A549 (cell line): ENCODE measurements around the gene PACSIN1. TPM values are rescaled to one million over a fixed set of nuclear protein-coding genes. Genes with fewer than 3 reads are reported as not detected.

Experiments
- ATAC-seq, 2 experiments: fragments of 200-7000 bp in 1 of 2; fragments of >200 bp in 1 of 2; cut with Nextera tagmentation in 1 of 2; cut with Tn5 transposase in 1 of 2; 3 replicates each; pipeline versions ENCODE4 v1.8.0 to v1.9.1; 2018 to 2020; ENCODE audit warnings: mild to moderate bottlenecking in 1 of 2, moderate library complexity in 1 of 2
- CTCF ChIA-PET: fragments of 300-600 bp; sonication (Branson Sonifier 250); formaldehyde crosslinking; extraction: SDS; loops from one replicate; lab custom pipeline; 2021; ENCODE audit warnings: antibody characterized with exemption, inconsistent platforms; lab: Yijun Ruan, JAX
- POLR2A ChIA-PET: fragments of 350-600 bp; formaldehyde crosslinking; extraction: SDS; loops from one replicate; lab custom pipeline; 2021; ENCODE audit warnings: antibody characterized with exemption, inconsistent platforms; lab: Yijun Ruan, JAX
- DNase-seq, 2 experiments: peaks; one replicate each; pipeline versions ENCODE4 v3.0.0 to v3.0.0-alpha.2; 2011 to 2016; ENCODE audit warnings: low read depth in 1 of 2, low spot score in 1 of 2
- FAIRE-seq: peaks from 2 replicates; lab custom pipeline; 2011; peaks lifted over from hg19 to GRCh38; lab: Jason Lieb, UNC
- H3K27ac ChIP-seq, 2 experiments: fragments of >200 bp; sonication (Bioruptor Twin); formaldehyde crosslinking; 3 replicates each; pipeline ENCODE4 v1.5.1; 2016 to 2017
- H3K4me1 ChIP-seq: fragments of >200 bp; sonication (Bioruptor Twin); formaldehyde crosslinking; 3 replicates; pipeline ENCODE4 v1.6.1; 2016
- H3K4me2 ChIP-seq: fragments of >200 bp; sonication (Bioruptor Twin); formaldehyde crosslinking; 3 replicates; pipeline ENCODE4 v1.6.1; 2016
- H3K4me3 ChIP-seq: fragments of >200 bp; sonication (Bioruptor Twin); formaldehyde crosslinking; 3 replicates; pipeline ENCODE4 v1.5.1; 2016
- H3K9me3 ChIP-seq: fragments of >200 bp; sonication (Bioruptor Twin); formaldehyde crosslinking; 3 replicates; pipeline ENCODE4 v1.6.1; 2016
- BHLHE40 ChIP-seq: IDR thresholded peaks from 2 replicates; pipeline ENCODE4 v1.6.1; 2012; ENCODE audit warnings: low read depth, low read length, inconsistent platforms
- CEBPB ChIP-seq, 2 experiments: fragments of >200 bp in 1 of 2; sonication (Bioruptor Twin) in 1 of 2; formaldehyde crosslinking in 1 of 2; IDR thresholded peaks; 2 replicates each; pipeline ENCODE4 v1.6.1; 2012 to 2016
- EHF ChIP-seq: fragments of 250-450 bp; sonication (Bioruptor Pico); IDR thresholded peaks from 2 replicates; pipeline ENCODE4 v1.5.0; 2020; ENCODE audit warnings: mild to moderate bottlenecking
- EP300 ChIP-seq, 2 experiments: fragments of >200 bp; sonication (Bioruptor Twin); formaldehyde crosslinking; IDR thresholded peaks; 2 replicates in 1 of 2; 3 replicates in 1 of 2; pipeline ENCODE4 v1.6.1; 2016 to 2017
- ESRRA ChIP-seq: fragments of 150-350 bp; IDR thresholded peaks from 2 replicates; pipeline ENCODE4 v1.6.1; 2014; ENCODE audit warnings: mild to moderate bottlenecking, low read length, borderline replicate concordance
- FOSB ChIP-seq: fragments of 250-450 bp; sonication (Bioruptor Pico); IDR thresholded peaks from 2 replicates; pipeline ENCODE4 v1.5.0; 2020; ENCODE audit warnings: mild to moderate bottlenecking, moderate library complexity
- FOSL2 ChIP-seq, 2 experiments: fragments of 450-650 bp in 1 of 2; fragments of >200 bp in 1 of 2; sonication (Bioruptor Twin) in 1 of 2; formaldehyde crosslinking; IDR thresholded peaks; 2 replicates each; pipeline versions ENCODE4 v1.5.0 to v1.6.1; 2016 to 2020; ENCODE audit warnings: mild to moderate bottlenecking in 1 of 2, moderate library complexity in 1 of 2
- HDAC2 ChIP-seq: fragments of 200-600 bp; sonication (generic); IDR thresholded peaks from 2 replicates; pipeline ENCODE4 v1.6.1; 2016
- HOXB13 ChIP-seq: fragments of 250-450 bp; sonication (Bioruptor Pico); IDR thresholded peaks from 2 replicates; pipeline ENCODE4 v1.5.0; 2020; ENCODE audit warnings: low read depth, mild to moderate bottlenecking, moderate library complexity
- KDM1A ChIP-seq: fragments of 200-600 bp; sonication (generic); IDR thresholded peaks from 2 replicates; pipeline ENCODE4 v1.6.1; 2016; ENCODE audit warnings: low read depth, mild to moderate bottlenecking
- MAFK ChIP-seq: fragments of 450-650 bp; IDR thresholded peaks from 2 replicates; pipeline ENCODE4 v1.6.1; 2014; ENCODE audit not compliant: partially characterized antibody
- MYC ChIP-seq: IDR thresholded peaks from 2 replicates; pipeline ENCODE4 v1.6.1; 2012; ENCODE audit warnings: mild to moderate bottlenecking, inconsistent platforms, low read length, improper control_type of control experiment, borderline replicate concordance
- NPAS2 ChIP-seq: fragments of 250-450 bp; sonication (Bioruptor Pico); IDR thresholded peaks from 2 replicates; pipeline ENCODE4 v1.8.0; 2022; ENCODE audit warnings: mild to moderate bottlenecking, moderate library complexity, borderline replicate concordance
- NR3C1 ChIP-seq: fragments of >200 bp; sonication (Bioruptor Twin); formaldehyde crosslinking; IDR thresholded peaks from 3 replicates; pipeline ENCODE4 v1.6.1; 2017
- POLR2A ChIP-seq: IDR thresholded peaks from 2 replicates; pipeline ENCODE4 v1.6.1; 2012; ENCODE audit warnings: mild to moderate bottlenecking, low read length
- POLR2AphosphoS2 ChIP-seq: conservative IDR thresholded peaks from 2 replicates; pipeline ENCODE4 v1.6.1; 2012; ENCODE audit warnings: low read length, improper control_type of control experiment, inconsistent platforms
- SMC3 ChIP-seq: fragments of >200 bp; sonication (Bioruptor Twin); formaldehyde crosslinking; IDR thresholded peaks from 3 replicates; pipeline ENCODE4 v1.6.1; 2018; ENCODE audit warnings: inconsistent platforms
- SREBF2 ChIP-seq: fragments of 450-650 bp; IDR thresholded peaks from 2 replicates; pipeline ENCODE4 v1.6.1; 2014; ENCODE audit warnings: mild to moderate bottlenecking, moderate library complexity
- ZC3H11A ChIP-seq: fragments of 450-650 bp; IDR thresholded peaks from 2 replicates; pipeline ENCODE4 v1.6.1; 2014; ENCODE audit warnings: antibody characterized with exemption, mild to moderate bottlenecking
- ZFP36 ChIP-seq: fragments of 450-650 bp; IDR thresholded peaks from 2 replicates; pipeline ENCODE4 v1.6.1; 2014; ENCODE audit warnings: borderline replicate concordance; ENCODE audit not compliant: partially characterized antibody
- WGBS: methylation state at CpG from one replicate; pipeline ENCODE4 v1.1.6; 2017; ENCODE audit errors: missing lambda C conversion rate; 5-methylcytosine and 5-hydroxymethylcytosine counted together
- polyA plus RNA-seq, 4 experiments: library from polyadenylated mRNA; depleted of rRNA in 3 of 4; stranded (reverse); fragments of >200 nt; fragmentation: RNase III in 1 of 4; extraction: RNeasy Plus Mini Kit Qiagen cat#74134 plus additional on column Dnase treatment in 1 of 4; gene quantifications; 2 replicates in 3 of 4; 3 replicates in 1 of 4; pipeline ENCODE4 v1.2.3, GENCODE V29; 2011 to 2017
- TF ChIP-seq, protein P1 (sequence below): IDR thresholded peaks from 2 replicates; pipeline ENCODE4 v1.6.1; 2012
- TF ChIP-seq, protein P2 (sequence below): IDR thresholded peaks from 2 replicates; pipeline ENCODE4 v1.6.1; 2012
- TF ChIP-seq, protein P3 (sequence below): fragments of >200 bp; sonication (Bioruptor Twin); formaldehyde crosslinking; IDR thresholded peaks from 3 replicates; pipeline ENCODE4 v1.6.1; 2016
- TF ChIP-seq, protein P4 (sequence below): fragments of 450-650 bp; IDR thresholded peaks from 2 replicates; pipeline ENCODE4 v1.6.1; 2014; ENCODE audit warnings: antibody characterized with exemption

PACSIN1 gene
- polyA plus RNA-seq, 2 of the 4 experiments (the other 2 are of a cell fraction), result 0.14 to 0.30 TPM

DNA sequence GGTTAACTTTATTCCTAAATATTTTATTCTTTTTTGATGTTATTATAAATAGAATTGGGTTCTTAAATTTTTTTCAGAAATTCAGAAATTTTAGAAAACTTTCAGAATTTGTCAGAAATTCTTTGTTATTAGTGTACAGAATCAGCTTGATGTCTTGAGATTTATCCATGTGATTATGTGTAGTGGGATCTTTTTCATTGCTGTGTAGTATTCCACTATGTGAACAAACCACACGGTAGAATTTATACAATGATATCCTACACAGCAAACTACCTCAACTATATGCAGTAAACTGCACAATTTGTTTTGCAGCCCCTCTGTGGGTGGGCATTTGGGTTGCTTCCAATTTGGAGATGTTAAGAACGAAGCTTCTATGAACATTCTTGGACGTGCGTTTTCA lies 43.9 kb downstream of the PACSIN1 start:
- Histone ChIP-seq H3K4me2 (no peak overlapping the region), H3K27ac (no peak overlapping the region), H3K9me3 (peaks cover 9% of the 10 kb centered on the region; the same call in 2 of the 3 replicates), H3K4me1 (no peaks in the 10 kb centered on the region), H3K4me3 (no peak overlapping the region)
- no peak for ATAC-seq
- ChIA-PET CTCF (no interaction called here), POLR2A (no interaction called here)
- WGBS, result 75% methylated on average over 4 of the region's 4 CpGs
- no peak for FAIRE-seq
- no peak for TF ChIP-seq EHF (CRISPR knock-in tag)
- TF ChIP-seq MYC, result no peak
- TF ChIP-seq CEBPB (IDR thresholded peaks at IDR 0.05), result no peak
- TF ChIP-seq POLR2A, result no peak
- TF ChIP-seq, protein P1, sequence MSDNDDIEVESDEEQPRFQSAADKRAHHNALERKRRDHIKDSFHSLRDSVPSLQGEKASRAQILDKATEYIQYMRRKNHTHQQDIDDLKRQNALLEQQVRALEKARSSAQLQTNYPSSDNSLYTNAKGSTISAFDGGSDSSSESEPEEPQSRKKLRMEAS, result no peak
- TF ChIP-seq, protein P2, sequence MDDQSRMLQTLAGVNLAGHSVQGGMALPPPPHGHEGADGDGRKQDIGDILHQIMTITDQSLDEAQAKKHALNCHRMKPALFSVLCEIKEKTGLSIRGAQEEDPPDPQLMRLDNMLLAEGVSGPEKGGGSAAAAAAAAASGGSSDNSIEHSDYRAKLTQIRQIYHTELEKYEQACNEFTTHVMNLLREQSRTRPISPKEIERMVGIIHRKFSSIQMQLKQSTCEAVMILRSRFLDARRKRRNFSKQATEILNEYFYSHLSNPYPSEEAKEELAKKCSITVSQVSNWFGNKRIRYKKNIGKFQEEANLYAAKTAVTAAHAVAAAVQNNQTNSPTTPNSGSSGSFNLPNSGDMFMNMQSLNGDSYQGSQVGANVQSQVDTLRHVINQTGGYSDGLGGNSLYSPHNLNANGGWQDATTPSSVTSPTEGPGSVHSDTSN, result no peak
- no peak for TF ChIP-seq SREBF2
- TF ChIP-seq MAFK, result no peak
- TF ChIP-seq, all 56 proteins: peak for 0
- DNase-seq, result no peak

DNA sequence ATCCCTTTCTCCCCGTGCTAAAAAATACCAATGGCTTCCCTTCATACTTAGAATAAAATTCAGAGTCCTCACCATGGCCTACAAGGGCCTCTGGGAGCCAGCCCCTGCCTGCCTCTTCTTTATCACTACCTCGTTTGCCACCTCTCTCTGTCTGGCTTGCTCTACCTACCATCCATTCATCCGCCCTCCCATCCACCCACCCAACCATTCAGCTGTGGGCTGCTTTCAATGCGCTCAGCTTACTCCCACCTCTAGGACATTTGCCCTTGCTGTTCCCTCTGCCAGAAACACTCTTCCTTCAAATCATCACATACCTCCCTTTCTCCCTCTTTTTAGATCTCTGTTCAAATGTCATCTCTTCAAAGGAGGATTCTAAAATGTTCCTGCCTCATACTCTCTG lies 44.4 kb downstream of the PACSIN1 start:
- DNase-seq (no peak), FAIRE-seq (no peak), ATAC-seq (no peak)
- WGBS, result 60% methylated on average over 4 of the region's 4 CpGs
- TF ChIP-seq, protein P3, sequence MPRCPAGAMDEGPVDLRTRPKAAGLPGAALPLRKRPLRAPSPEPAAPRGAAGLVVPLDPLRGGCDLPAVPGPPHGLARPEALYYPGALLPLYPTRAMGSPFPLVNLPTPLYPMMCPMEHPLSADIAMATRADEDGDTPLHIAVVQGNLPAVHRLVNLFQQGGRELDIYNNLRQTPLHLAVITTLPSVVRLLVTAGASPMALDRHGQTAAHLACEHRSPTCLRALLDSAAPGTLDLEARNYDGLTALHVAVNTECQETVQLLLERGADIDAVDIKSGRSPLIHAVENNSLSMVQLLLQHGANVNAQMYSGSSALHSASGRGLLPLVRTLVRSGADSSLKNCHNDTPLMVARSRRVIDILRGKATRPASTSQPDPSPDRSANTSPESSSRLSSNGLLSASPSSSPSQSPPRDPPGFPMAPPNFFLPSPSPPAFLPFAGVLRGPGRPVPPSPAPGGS, result no peak
- TF ChIP-seq EP300 (IDR thresholded peaks at IDR 0.05), result no peak
- TF ChIP-seq ZC3H11A, result no peak
- TF ChIP-seq SMC3, result no peak
- TF ChIP-seq NPAS2 (CRISPR knock-in tag), result no peak
- no peak for TF ChIP-seq FOSB (CRISPR knock-in tag)
- no peak for TF ChIP-seq KDM1A
- TF ChIP-seq POLR2A, result no peak
- TF ChIP-seq BHLHE40, result no peak
- no peak for TF ChIP-seq HDAC2
- TF ChIP-seq ZFP36, result no peak
- no peak for TF ChIP-seq HOXB13
- no peak for TF ChIP-seq EHF (CRISPR knock-in tag)
- TF ChIP-seq NR3C1, result no peak
- TF ChIP-seq, protein P4, sequence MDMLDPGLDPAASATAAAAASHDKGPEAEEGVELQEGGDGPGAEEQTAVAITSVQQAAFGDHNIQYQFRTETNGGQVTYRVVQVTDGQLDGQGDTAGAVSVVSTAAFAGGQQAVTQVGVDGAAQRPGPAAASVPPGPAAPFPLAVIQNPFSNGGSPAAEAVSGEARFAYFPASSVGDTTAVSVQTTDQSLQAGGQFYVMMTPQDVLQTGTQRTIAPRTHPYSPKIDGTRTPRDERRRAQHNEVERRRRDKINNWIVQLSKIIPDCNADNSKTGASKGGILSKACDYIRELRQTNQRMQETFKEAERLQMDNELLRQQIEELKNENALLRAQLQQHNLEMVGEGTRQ, result no peak
- TF ChIP-seq FOSL2 (IDR thresholded peaks at IDR 0.05), result no peak
- no peak for TF ChIP-seq FOSL2 (CRISPR knock-in tag; IDR thresholded peaks at IDR 0.05)
- TF ChIP-seq POLR2AphosphoS2, result no peak
- no peak for TF ChIP-seq ESRRA
- H3K27ac ChIP-seq, result no peak overlapping the region
- no peaks in the 10 kb centered on the region for H3K4me1 ChIP-seq
- H3K9me3 ChIP-seq, result peaks cover 9% of the 10 kb centered on the region; the same call in 2 of the 3 replicates
- POLR2A ChIA-PET, result no interaction called here
- no peak overlapping the region for H3K4me3 ChIP-seq
- H3K4me2 ChIP-seq, result no peak overlapping the region
- CTCF ChIA-PET, result no interaction called here
